ENCODE results near the gene OPA3. TPM values are rescaled to one million over a fixed set of nuclear protein-coding genes. Genes with fewer than 3 reads are reported as not detected.

Gene OPA3
- total RNA-seq, 2 donors from 2014 or later, result 12.9 to 15.4 TPM

DNA sequence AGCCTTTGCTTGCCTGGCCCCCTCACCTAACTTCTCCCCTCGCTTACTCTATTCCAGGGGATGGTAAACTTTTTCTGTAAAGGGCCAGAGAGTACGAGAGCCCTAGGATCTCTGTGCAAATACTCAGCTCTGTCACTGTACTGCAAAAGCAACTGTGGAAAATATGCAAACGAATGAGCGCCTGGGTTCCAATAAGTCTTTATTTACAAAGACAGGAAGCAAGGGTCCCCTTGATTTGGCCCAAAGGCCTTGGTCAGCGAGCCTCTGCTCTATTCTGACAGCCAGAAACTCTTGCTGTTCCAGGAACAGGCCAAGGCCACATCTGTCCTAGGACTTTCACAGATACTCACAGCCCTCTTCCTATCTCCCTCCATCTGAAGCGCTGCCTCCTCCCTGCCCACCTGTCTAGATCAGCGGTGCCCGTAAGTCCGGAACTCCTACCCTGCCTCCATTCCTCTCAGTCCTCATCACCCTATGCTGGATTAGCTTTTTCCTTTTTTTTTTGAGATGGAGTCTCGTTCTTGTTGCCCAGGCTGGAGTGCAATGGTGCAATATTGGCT, 37.3 kb downstream of the OPA3 start:
- Mint-ChIP-seq H3K36me3 (ENCODE audit: low read depth) (peaks cover 6% of the 10 kb centered on the region), H3K4me1 (no peaks in the 10 kb centered on the region), H3K9me3 (peaks cover 3% of the 10 kb centered on the region), H3K27me3 (ENCODE audit: insufficient read depth) (no peaks in the 10 kb centered on the region), H3K4me3 (no peak overlapping the region), H3K27ac (no peak overlapping the region)
- no peak overlapping the region for H3K9ac ChIP-seq (ENCODE audit: extremely low read depth, low read length, poor library complexity, severe bottlenecking)
- H3K27me3 ChIP-seq (ENCODE audit: control insufficient read depth, insufficient read depth, low read length, poor library complexity, severe bottlenecking), result no peaks in the 10 kb centered on the region
- no peak for DNase-seq
- H3K4me1 ChIP-seq (ENCODE audit: control insufficient read depth, insufficient read depth, low read length), result no peaks in the 10 kb centered on the region
- no peak overlapping the region for H3K4me3 ChIP-seq (ENCODE audit: low read length)
- no peaks in the 10 kb centered on the region for H3K9me3 ChIP-seq (ENCODE audit: control insufficient read depth, low read length)
- WGBS, 2 experiments (ENCODE audit: insufficient coverage in 1 of 2, insufficient read length in 1 of 2), result 90 to 93% methylated on average over 9 to 10 of the region's 10 CpGs
- no peak overlapping the region for H3K27ac ChIP-seq (ENCODE audit: low read depth, low read length)
- TF ChIP-seq, protein P1, sequence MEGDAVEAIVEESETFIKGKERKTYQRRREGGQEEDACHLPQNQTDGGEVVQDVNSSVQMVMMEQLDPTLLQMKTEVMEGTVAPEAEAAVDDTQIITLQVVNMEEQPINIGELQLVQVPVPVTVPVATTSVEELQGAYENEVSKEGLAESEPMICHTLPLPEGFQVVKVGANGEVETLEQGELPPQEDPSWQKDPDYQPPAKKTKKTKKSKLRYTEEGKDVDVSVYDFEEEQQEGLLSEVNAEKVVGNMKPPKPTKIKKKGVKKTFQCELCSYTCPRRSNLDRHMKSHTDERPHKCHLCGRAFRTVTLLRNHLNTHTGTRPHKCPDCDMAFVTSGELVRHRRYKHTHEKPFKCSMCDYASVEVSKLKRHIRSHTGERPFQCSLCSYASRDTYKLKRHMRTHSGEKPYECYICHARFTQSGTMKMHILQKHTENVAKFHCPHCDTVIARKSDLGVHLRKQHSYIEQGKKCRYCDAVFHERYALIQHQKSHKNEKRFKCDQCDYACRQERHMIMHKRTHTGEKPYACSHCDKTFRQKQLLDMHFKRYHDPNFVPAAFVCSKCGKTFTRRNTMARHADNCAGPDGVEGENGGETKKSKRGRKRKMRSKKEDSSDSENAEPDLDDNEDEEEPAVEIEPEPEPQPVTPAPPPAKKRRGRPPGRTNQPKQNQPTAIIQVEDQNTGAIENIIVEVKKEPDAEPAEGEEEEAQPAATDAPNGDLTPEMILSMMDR (conservative IDR thresholded peaks at IDR 0.05), result no peak
- no peaks in the 10 kb centered on the region for H3K36me3 ChIP-seq (ENCODE audit: control insufficient read depth, insufficient read depth, low read length)

GRCh38 chr19:45542234-45542668, 42.4 kb downstream of the OPA3 start:
- TF ChIP-seq, protein P1 (conservative IDR thresholded peaks at IDR 0.05), result no peak
- Mint-ChIP-seq H3K4me1 (no peaks in the 10 kb centered on the region), H3K27me3 (ENCODE audit: insufficient read depth) (peaks cover 3% of the 10 kb centered on the region), H3K9me3 (no peaks in the 10 kb centered on the region), H3K27ac (no peak overlapping the region), H3K36me3 (ENCODE audit: low read depth) (no peaks in the 10 kb centered on the region), H3K4me3 (no peak overlapping the region)
- DNase-seq, result no peak
- Histone ChIP-seq H3K4me1 (ENCODE audit: control insufficient read depth, insufficient read depth, low read length) (no peaks in the 10 kb centered on the region), H3K4me3 (ENCODE audit: low read length) (no peak overlapping the region), H3K36me3 (ENCODE audit: control insufficient read depth, insufficient read depth, low read length) (no peaks in the 10 kb centered on the region), H3K9me3 (ENCODE audit: control insufficient read depth, low read length) (no peaks in the 10 kb centered on the region), H3K27ac (ENCODE audit: low read depth, low read length) (no peak overlapping the region), H3K27me3 (ENCODE audit: control insufficient read depth, insufficient read depth, low read length, poor library complexity, severe bottlenecking) (no peaks in the 10 kb centered on the region), H3K9ac (ENCODE audit: extremely low read depth, low read length, poor library complexity, severe bottlenecking) (no peak overlapping the region)
- 95 to 96% methylated on average over 7 of the region's 7 CpGs for WGBS, 2 experiments (ENCODE audit: insufficient coverage in 1 of 2, insufficient read length in 1 of 2)

DNA sequence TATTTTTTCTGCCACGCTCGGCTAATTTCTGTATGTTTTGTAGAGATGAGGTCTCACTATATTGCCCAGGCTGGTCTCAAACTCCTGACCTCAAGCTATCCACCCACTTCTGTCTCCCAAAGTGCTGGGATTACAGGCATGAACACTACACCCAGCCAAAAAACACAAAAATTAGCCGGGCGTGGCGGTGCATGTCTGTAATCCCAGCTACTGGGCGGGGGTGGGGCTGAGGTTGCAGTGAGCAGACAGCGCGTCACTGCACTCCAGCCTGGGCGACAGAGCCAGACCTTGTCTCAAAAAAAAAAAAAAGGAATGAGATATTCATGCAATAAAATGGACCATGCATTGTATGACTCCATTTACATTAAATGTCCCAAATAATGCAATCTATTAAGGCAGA, 45.1 kb downstream of the OPA3 start:
- Histone ChIP-seq H3K36me3 (ENCODE audit: control insufficient read depth, insufficient read depth, low read length) (no peaks in the 10 kb centered on the region), H3K4me1 (ENCODE audit: control insufficient read depth, insufficient read depth, low read length) (no peaks in the 10 kb centered on the region), H3K27me3 (ENCODE audit: control insufficient read depth, insufficient read depth, low read length, poor library complexity, severe bottlenecking) (no peaks in the 10 kb centered on the region), H3K9me3 (ENCODE audit: control insufficient read depth, low read length) (no peaks in the 10 kb centered on the region), H3K9ac (ENCODE audit: extremely low read depth, low read length, poor library complexity, severe bottlenecking) (no peak overlapping the region), H3K4me3 (ENCODE audit: low read length) (no peak overlapping the region), H3K27ac (ENCODE audit: low read depth, low read length) (no peak overlapping the region)
- TF ChIP-seq, protein P1 (conservative IDR thresholded peaks at IDR 0.05), result no peak
- no peak overlapping the region for H3K27ac Mint-ChIP-seq
- no peaks in the 10 kb centered on the region for H3K9me3 Mint-ChIP-seq
- no peaks in the 10 kb centered on the region for H3K36me3 Mint-ChIP-seq (ENCODE audit: low read depth)
- no peaks in the 10 kb centered on the region for H3K4me1 Mint-ChIP-seq
- no peak for DNase-seq
- H3K4me3 Mint-ChIP-seq, result no peak overlapping the region
- H3K27me3 Mint-ChIP-seq (ENCODE audit: insufficient read depth), result peaks cover 3% of the 10 kb centered on the region
- WGBS, 2 experiments (ENCODE audit: insufficient coverage in 1 of 2, insufficient read length in 1 of 2), result 98% methylated on average over 9 of the region's 9 CpGs; no CpG with 5 or more reads in 1 of the 2 experiments

Measured in endodermal cell (in vitro differentiated cells).